AG09309 (cell line): ENCODE measurements around the gene CDH13.

Source experiments
- DNase-seq: peaks from one replicate; pipeline ENCODE4 v3.0.0-alpha.2; 2010; ENCODE audit warnings: low read depth
- H3K4me3 ChIP-seq: 2 replicates; pipeline ENCODE4 v1.5.1; 2011; ENCODE audit warnings: mild to moderate bottlenecking, low read depth, low read length, moderate library complexity; ENCODE audit not compliant: control insufficient read depth
- TF ChIP-seq, protein P1 (sequence below): IDR thresholded peaks from 2 replicates; pipeline ENCODE4 v1.5.1; 2011; ENCODE audit warnings: mild to moderate bottlenecking, low read depth, low read length, inconsistent platforms; ENCODE audit not compliant: insufficient read depth, control insufficient read depth; ENCODE audit errors: missing control alignments

CDH13 gene

GRCh38 chr16:83847371-83848225, 1220.8 kb downstream of the CDH13 start:
- H3K4me3 ChIP-seq = no peak overlapping the region
- TF ChIP-seq, protein P1, sequence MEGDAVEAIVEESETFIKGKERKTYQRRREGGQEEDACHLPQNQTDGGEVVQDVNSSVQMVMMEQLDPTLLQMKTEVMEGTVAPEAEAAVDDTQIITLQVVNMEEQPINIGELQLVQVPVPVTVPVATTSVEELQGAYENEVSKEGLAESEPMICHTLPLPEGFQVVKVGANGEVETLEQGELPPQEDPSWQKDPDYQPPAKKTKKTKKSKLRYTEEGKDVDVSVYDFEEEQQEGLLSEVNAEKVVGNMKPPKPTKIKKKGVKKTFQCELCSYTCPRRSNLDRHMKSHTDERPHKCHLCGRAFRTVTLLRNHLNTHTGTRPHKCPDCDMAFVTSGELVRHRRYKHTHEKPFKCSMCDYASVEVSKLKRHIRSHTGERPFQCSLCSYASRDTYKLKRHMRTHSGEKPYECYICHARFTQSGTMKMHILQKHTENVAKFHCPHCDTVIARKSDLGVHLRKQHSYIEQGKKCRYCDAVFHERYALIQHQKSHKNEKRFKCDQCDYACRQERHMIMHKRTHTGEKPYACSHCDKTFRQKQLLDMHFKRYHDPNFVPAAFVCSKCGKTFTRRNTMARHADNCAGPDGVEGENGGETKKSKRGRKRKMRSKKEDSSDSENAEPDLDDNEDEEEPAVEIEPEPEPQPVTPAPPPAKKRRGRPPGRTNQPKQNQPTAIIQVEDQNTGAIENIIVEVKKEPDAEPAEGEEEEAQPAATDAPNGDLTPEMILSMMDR = no peak
- no peak for DNase-seq

DNA sequence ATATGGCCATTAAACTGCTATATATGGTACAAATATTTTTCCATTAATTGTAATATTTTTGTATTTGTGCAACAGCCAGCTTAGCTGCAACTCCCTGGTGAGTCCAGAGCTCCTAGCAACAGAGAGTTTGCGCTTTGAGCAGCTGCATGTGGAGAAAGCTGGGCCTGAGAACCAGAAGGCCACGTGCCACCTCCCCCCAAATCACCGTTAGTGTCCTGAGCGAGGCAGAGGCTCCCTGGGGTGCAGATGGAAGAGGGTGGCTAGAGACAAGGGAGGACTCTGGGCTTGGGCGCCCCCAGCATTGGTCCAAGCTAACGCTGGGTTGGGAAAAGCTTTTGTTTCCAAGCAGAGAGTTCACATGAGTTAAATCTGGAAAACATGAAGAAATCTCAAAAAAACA, 1222.7 kb downstream of the CDH13 start:
- no peak overlapping the region for H3K4me3 ChIP-seq
- TF ChIP-seq, protein P1 = no peak
- no peak for DNase-seq
